ENCODE data around the gene FBXL13.
"Not testable (repeated sequence)": the region's sequence is repeated elsewhere in the genome, so short reads cannot be mapped to it uniquely, and the experiment has no call there.

GRCh38 chr7:102977586-102977985, 97.0 kb downstream of the FBXL13 start:
- TF ChIP-seq CTCF, POLR2A, EP300 (IDR thresholded peaks at IDR 0.05): not testable (repeated sequence)
